AG04449 (cell line): ENCODE data around the gene TMEM80.

Experiments used
- CTCF ChIA-PET: fragments of 350-600 bp; formaldehyde crosslinking; extraction: SDS; loops from one replicate; lab custom pipeline; 2021; ENCODE audit warnings: antibody characterized with exemption; lab: Yijun Ruan, JAX
- POLR2A ChIA-PET: fragments of 400-600, 350-600 bp; formaldehyde crosslinking; extraction: SDS; loops from one replicate; lab custom pipeline; 2020; ENCODE audit warnings: antibody characterized with exemption, inconsistent platforms; lab: Yijun Ruan, JAX
- DNase-seq: peaks from one replicate; pipeline ENCODE4 v3.0.0-alpha.2; 2010; ENCODE audit warnings: low read depth, low spot score
- H3K4me3 ChIP-seq: 2 replicates; pipeline ENCODE4 v1.5.1; 2011; ENCODE audit warnings: low read depth, mild to moderate bottlenecking, control low read depth, low read length
- CTCF ChIP-seq: IDR thresholded peaks from one replicate; pipeline ENCODE4 v1.5.1; 2011; ENCODE audit warnings: mild to moderate bottlenecking, moderate library complexity, low read length, control low read depth, inconsistent platforms; ENCODE audit not compliant: insufficient read depth; ENCODE audit errors: missing control alignments

Gene TMEM80

GRCh38 chr11:691710-692590 is 3.7 kb upstream of the TMEM80 start:
- CTCF ChIA-PET = interaction anchor here (1.1 to 17.1 kb wide), 4 partner anchors 9 to 32 kb away, joined by 3 to 198 read pairs (median 3); no protein-coding TSS in a partner anchor
- no peak for DNase-seq
- no peak overlapping the region for H3K4me3 ChIP-seq
- no peak for TF ChIP-seq CTCF
- POLR2A ChIA-PET = no interaction called here

GRCh38 chr11:692824-693414 is 2.7 kb upstream of the TMEM80 start:
- CTCF ChIA-PET = interaction anchor here (1.1 to 17.1 kb wide), 3 partner anchors 10 to 31 kb away, joined by 3 to 198 read pairs (median 3); no protein-coding TSS in a partner anchor
- no peak for DNase-seq

GRCh38 chr11:693415-693831 is 2.2 kb upstream of the TMEM80 start:
- CTCF ChIA-PET = interaction anchor here (17.1 kb wide), 1 partner anchor 31 kb away, joined by 198 read pairs; no protein-coding TSS in a partner anchor
- POLR2A ChIA-PET = interaction anchor here (0.6 kb wide), 1 partner anchor 127 kb away, joined by 3 read pairs; no protein-coding TSS in a partner anchor
- H3K4me3 ChIP-seq = peak overlapping the region; percentile 85
- no peak for TF ChIP-seq CTCF
- no peak for DNase-seq

More at GRCh38 chr11:692824-693414, 2.7 kb upstream of the TMEM80 start:
- peak overlapping the region; percentile 85 for H3K4me3 ChIP-seq
- no peak for TF ChIP-seq CTCF
- POLR2A ChIA-PET = interaction anchor here (0.6 kb wide), 1 partner anchor 126 kb away, joined by 3 read pairs; no protein-coding TSS in a partner anchor

- POLR2A ChIA-PET = interaction anchor here (0.6 kb wide), 1 partner anchor 127 kb away, joined by 3 read pairs; no protein-coding TSS in a partner anchor
- CTCF ChIA-PET = interaction anchor here (1.4 to 17.1 kb wide), 2 partner anchors 30 to 32 kb away, joined by 4 to 198 read pairs; no protein-coding TSS in a partner anchor
- no peak for DNase-seq
- H3K4me3 ChIP-seq = peak overlapping the region; percentile 85
- no peak for TF ChIP-seq CTCF
These were observed 1.6 kb upstream of the TMEM80 start for GRCh38 chr11:693887-694562.

- POLR2A ChIA-PET = interaction anchor here (0.8 to 1.5 kb wide), 2 partner anchors 12 to 18 kb away, joined by 3 to 9 read pairs; partner anchors contain the start of gene EPS8L2
- peak within 1 kb of the TSS; percentile 85 for H3K4me3 ChIP-seq
- no peak for TF ChIP-seq CTCF
- peak; percentile 79 for DNase-seq
- CTCF ChIA-PET = interaction anchor here (1.4 to 17.1 kb wide), 2 partner anchors 30 to 33 kb away, joined by 4 to 198 read pairs; no protein-coding TSS in a partner anchor
These were observed 891 bp upstream of the TMEM80 start, which contains the start of gene DEAF1 for GRCh38 chr11:694563-695287. Gene DEAF1, minus strand, starts transcription at chr11:695222. Its CDS starts 175 bp downstream, at chr11:695047.
